ENCODE measurements around the gene MON1A.

GRCh38 chr3:49899815-49900214 lies 29.8 kb downstream of the MON1A start:
- TF ChIP-seq POLR2A (IDR thresholded peaks at IDR 0.05; ENCODE audit: low read length): no peak
- TF ChIP-seq GATA1 (IDR thresholded peaks at IDR 0.05; ENCODE audit: low read depth, low read length): no peak
